ENCODE results near the gene DRD3. TPM values are rescaled to one million over a fixed set of nuclear protein-coding genes. Genes with fewer than 3 reads are reported as not detected.
A peak's percentile ranks its signal among the peaks of the same experiment; 100 is the strongest.

Gene DRD3
- total RNA-seq, 2 donors from 2014 or later: not detected

- Histone ChIP-seq H3K9me3 (no peaks in the 10 kb centered on the region), H3K27ac (no peak overlapping the region), H3K36me3 (replicated peaks in 1 of 2; ENCODE audit: insufficient read depth in 1 of 2, low read depth in 2 of 2) (no peaks in the 10 kb centered on the region), H3K27me3 (no peaks in the 10 kb centered on the region), H3K4me3 (no peak overlapping the region), H3K4me1 (peaks cover 4% of the 10 kb centered on the region)
- TF ChIP-seq POLR2A (IDR thresholded peaks at IDR 0.05): no peak
- TF ChIP-seq, protein P1, sequence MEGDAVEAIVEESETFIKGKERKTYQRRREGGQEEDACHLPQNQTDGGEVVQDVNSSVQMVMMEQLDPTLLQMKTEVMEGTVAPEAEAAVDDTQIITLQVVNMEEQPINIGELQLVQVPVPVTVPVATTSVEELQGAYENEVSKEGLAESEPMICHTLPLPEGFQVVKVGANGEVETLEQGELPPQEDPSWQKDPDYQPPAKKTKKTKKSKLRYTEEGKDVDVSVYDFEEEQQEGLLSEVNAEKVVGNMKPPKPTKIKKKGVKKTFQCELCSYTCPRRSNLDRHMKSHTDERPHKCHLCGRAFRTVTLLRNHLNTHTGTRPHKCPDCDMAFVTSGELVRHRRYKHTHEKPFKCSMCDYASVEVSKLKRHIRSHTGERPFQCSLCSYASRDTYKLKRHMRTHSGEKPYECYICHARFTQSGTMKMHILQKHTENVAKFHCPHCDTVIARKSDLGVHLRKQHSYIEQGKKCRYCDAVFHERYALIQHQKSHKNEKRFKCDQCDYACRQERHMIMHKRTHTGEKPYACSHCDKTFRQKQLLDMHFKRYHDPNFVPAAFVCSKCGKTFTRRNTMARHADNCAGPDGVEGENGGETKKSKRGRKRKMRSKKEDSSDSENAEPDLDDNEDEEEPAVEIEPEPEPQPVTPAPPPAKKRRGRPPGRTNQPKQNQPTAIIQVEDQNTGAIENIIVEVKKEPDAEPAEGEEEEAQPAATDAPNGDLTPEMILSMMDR (IDR thresholded peaks at IDR 0.05): no peak
- 71 to 77% methylated on average over 6 of the region's 6 CpGs for WGBS, 2 donors
- no peak for DNase-seq
- intact Hi-C loops (cut with DNase I): no loop called here
- no peak for ATAC-seq
These were observed 24.5 kb downstream of the DRD3 start for GRCh38 chr3:114154321-114154821.

- intact Hi-C loops (cut with DNase I): no loop called here
- DNase-seq (peak; percentile 73 to 82 (median 76)), ATAC-seq (peak; percentile 89)
- 1% methylated on average over 8 to 35 of the region's 35 CpGs for WGBS, 2 donors
- peak overlapping the region in 1 of 4 donors; percentile 26 for H3K27ac ChIP-seq
- no peaks in the 10 kb centered on the region for H3K9me3 ChIP-seq
- H3K4me1 ChIP-seq: peaks cover 4% of the 10 kb centered on the region
- peak overlapping the region in 1 of 2 donors; percentile 4 for H3K4me3 ChIP-seq
- H3K27me3 ChIP-seq: no peaks in the 10 kb centered on the region
- H3K36me3 ChIP-seq (replicated peaks in 1 of 2; ENCODE audit: insufficient read depth in 1 of 2, low read depth in 2 of 2): no peaks in the 10 kb centered on the region
- TF ChIP-seq, protein P1 (IDR thresholded peaks at IDR 0.05): peak; percentile 76 to 95 (median 86)
- no peak for TF ChIP-seq POLR2A (IDR thresholded peaks at IDR 0.05)
These were observed 26.2 kb downstream of the DRD3 start for GRCh38 chr3:114152519-114153151.

DNA sequence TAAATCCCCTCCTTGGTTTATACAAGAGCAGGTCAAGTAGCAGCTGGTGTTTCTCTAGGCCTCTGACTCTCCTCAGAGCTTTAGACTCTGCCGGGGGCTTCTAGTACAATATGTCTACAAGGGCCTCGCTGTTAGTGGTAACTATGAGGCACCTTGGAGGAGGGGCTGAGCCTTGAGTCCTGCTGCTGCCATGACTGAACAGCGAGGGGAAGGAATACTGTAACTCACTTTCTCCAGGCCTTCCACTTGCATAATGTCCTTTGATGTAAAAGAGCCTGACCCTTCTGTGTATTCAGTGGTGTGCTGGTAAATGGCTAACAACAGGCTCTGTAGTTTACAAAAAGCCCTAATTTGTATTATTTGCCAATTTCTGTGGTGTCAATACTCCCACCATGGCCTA is 27.8 kb downstream of the DRD3 start:
- Histone ChIP-seq H3K4me1 (peaks cover 4% of the 10 kb centered on the region), H3K9me3 (no peaks in the 10 kb centered on the region), H3K27ac (no peak overlapping the region), H3K27me3 (no peaks in the 10 kb centered on the region), H3K4me3 (no peak overlapping the region), H3K36me3 (replicated peaks in 1 of 2; ENCODE audit: insufficient read depth in 1 of 2, low read depth in 2 of 2) (no peaks in the 10 kb centered on the region)
- WGBS, 2 donors: 81 to 93% methylated on average over 3 of the region's 3 CpGs
- intact Hi-C loops (cut with DNase I): no loop called here
- ATAC-seq: no peak
- no peak for DNase-seq
- TF ChIP-seq POLR2A (IDR thresholded peaks at IDR 0.05): no peak
- TF ChIP-seq, protein P1 (IDR thresholded peaks at IDR 0.05): no peak

- 79 to 84% methylated on average over 9 of the region's 9 CpGs for WGBS, 2 donors
- no peak for DNase-seq
- H3K36me3 ChIP-seq (replicated peaks in 1 of 2; ENCODE audit: insufficient read depth in 1 of 2, low read depth in 2 of 2): no peaks in the 10 kb centered on the region
- H3K4me3 ChIP-seq: no peak overlapping the region
- H3K9me3 ChIP-seq: no peaks in the 10 kb centered on the region
- no peaks in the 10 kb centered on the region for H3K27me3 ChIP-seq
- no peak for TF ChIP-seq POLR2A (IDR thresholded peaks at IDR 0.05)
- TF ChIP-seq, protein P1 (IDR thresholded peaks at IDR 0.05): no peak
- no peaks in the 10 kb centered on the region for H3K4me1 ChIP-seq
- ATAC-seq: no peak
- intact Hi-C loops (cut with DNase I): no loop called here
- H3K27ac ChIP-seq: no peak overlapping the region
These were observed 31.6 kb downstream of the DRD3 start for GRCh38 chr3:114147251-114147650.

All from body of pancreas (tissue), 4 donors.